SK-N-SH treated with all-trans-retinoic acid at 6 μM for 48 hours (cell line): Measurements from ENCODE around the gene RPS6KA2.

ENCODE experiments used
- ATAC-seq: fragments of 200-7000 bp; cut with Tn5 transposase; 3 replicates; pipeline ENCODE4 v1.9.1; 2020; ENCODE audit warnings: mild to moderate bottlenecking, moderate library complexity
- ARNTL ChIP-seq: fragments of 450-650 bp; formaldehyde crosslinking; IDR thresholded peaks from 2 replicates; pipeline ENCODE4 v1.5.0; 2020; ENCODE audit warnings: low read depth, mild to moderate bottlenecking, moderate library complexity, borderline replicate concordance
- BACH2 ChIP-seq: fragments of 250-450 bp; sonication (Bioruptor Pico); IDR thresholded peaks from 2 replicates; pipeline ENCODE4 v1.9.0; 2021; ENCODE audit warnings: mild to moderate bottlenecking, borderline replicate concordance
- CSDC2 ChIP-seq: fragments of 250-450 bp; sonication (Bioruptor Pico); IDR thresholded peaks from 2 replicates; pipeline ENCODE4 v1.5.0; 2020; ENCODE audit warnings: mild to moderate bottlenecking, moderate library complexity
- CSRNP3 ChIP-seq: fragments of 250-450 bp; sonication (Bioruptor Pico); IDR thresholded peaks from 2 replicates; pipeline ENCODE4 v1.5.1; 2021; ENCODE audit warnings: mild to moderate bottlenecking, moderate library complexity
- ESRRG ChIP-seq: fragments of 250-450 bp; sonication (Bioruptor Pico); IDR thresholded peaks from 2 replicates; pipeline ENCODE4 v1.6.1; 2021; ENCODE audit warnings: mild to moderate bottlenecking
- GLIS3 ChIP-seq: fragments of 250-450 bp; sonication (Bioruptor Pico); IDR thresholded peaks from 2 replicates; pipeline ENCODE4 v1.5.0; 2020; ENCODE audit warnings: mild to moderate bottlenecking, moderate library complexity
- ISL1 ChIP-seq: fragments of 250-450 bp; sonication (Bioruptor Pico); IDR thresholded peaks from 2 replicates; pipeline ENCODE4 v2.1.2; 2022; ENCODE audit warnings: mild to moderate bottlenecking, moderate library complexity
- OSR1 ChIP-seq: fragments of 250-450 bp; sonication (Bioruptor Pico); IDR thresholded peaks from 2 replicates; pipeline ENCODE4 v1.8.0; 2022; ENCODE audit warnings: moderate library complexity, mild to moderate bottlenecking, inconsistent platforms
- POU6F1 ChIP-seq: fragments of 250-450 bp; sonication (Bioruptor Pico); IDR thresholded peaks from 2 replicates; pipeline ENCODE4 v1.8.0; 2021; ENCODE audit warnings: low read depth, mild to moderate bottlenecking, moderate library complexity, borderline replicate concordance
- PPARA ChIP-seq: fragments of 250-450 bp; sonication (Bioruptor Pico); IDR thresholded peaks from 2 replicates; pipeline ENCODE4 v1.5.0; 2020; ENCODE audit warnings: mild to moderate bottlenecking, borderline replicate concordance
- RARB ChIP-seq: fragments of 250-450 bp; sonication (Bioruptor Pico); IDR thresholded peaks from 2 replicates; pipeline ENCODE4 v1.8.0; 2021; ENCODE audit warnings: mild to moderate bottlenecking, moderate library complexity
- SNAI2 ChIP-seq: fragments of 250-450 bp; sonication (Bioruptor Pico); IDR thresholded peaks from 2 replicates; pipeline ENCODE4 v1.5.0; 2020; ENCODE audit warnings: mild to moderate bottlenecking, moderate library complexity
- TCF4 ChIP-seq: fragments of 250-450 bp; sonication (Bioruptor Pico); IDR thresholded peaks from 2 replicates; pipeline ENCODE4 v1.8.0; 2021; ENCODE audit warnings: mild to moderate bottlenecking, moderate library complexity, borderline replicate concordance
- TOX ChIP-seq: fragments of 250-450 bp; sonication (Bioruptor Pico); IDR thresholded peaks from 2 replicates; pipeline ENCODE4 v1.8.0; 2021; ENCODE audit warnings: mild to moderate bottlenecking, moderate library complexity, borderline replicate concordance
- ZC3H10 ChIP-seq: fragments of 250-450 bp; sonication (Bioruptor Pico); IDR thresholded peaks from 2 replicates; pipeline ENCODE4 v1.5.1; 2021; ENCODE audit warnings: mild to moderate bottlenecking, moderate library complexity
- ZFP3 ChIP-seq: fragments of 250-450 bp; sonication (Bioruptor Pico); IDR thresholded peaks from 2 replicates; pipeline ENCODE4 v1.5.0; 2020; ENCODE audit warnings: mild to moderate bottlenecking, moderate library complexity
- ZFP30 ChIP-seq: fragments of 450-650 bp; formaldehyde crosslinking; IDR thresholded peaks from 2 replicates; pipeline ENCODE4 v1.5.0; 2022; ENCODE audit warnings: mild to moderate bottlenecking, moderate library complexity
- ZNF565 ChIP-seq: fragments of 450-650 bp; formaldehyde crosslinking; conservative IDR thresholded peaks from 2 replicates; pipeline ENCODE4 v1.5.0; 2020; ENCODE audit warnings: low read depth, mild to moderate bottlenecking, moderate library complexity
- ZNF8 ChIP-seq: fragments of 450-650 bp; formaldehyde crosslinking; IDR thresholded peaks from 2 replicates; pipeline ENCODE4 v1.5.0; 2020; ENCODE audit warnings: mild to moderate bottlenecking, moderate library complexity
- TF ChIP-seq, protein P1 (sequence below): fragments of 250-450 bp; sonication (Bioruptor Pico); IDR thresholded peaks from 2 replicates; pipeline ENCODE4 v1.5.0; 2020; ENCODE audit warnings: mild to moderate bottlenecking, moderate library complexity
- TF ChIP-seq, protein P2 (sequence below): fragments of 250-450 bp; sonication (Bioruptor Pico); IDR thresholded peaks from 2 replicates; pipeline ENCODE4 v1.5.1; 2020; ENCODE audit warnings: low read depth, mild to moderate bottlenecking, moderate library complexity

RPS6KA2 gene

DNA sequence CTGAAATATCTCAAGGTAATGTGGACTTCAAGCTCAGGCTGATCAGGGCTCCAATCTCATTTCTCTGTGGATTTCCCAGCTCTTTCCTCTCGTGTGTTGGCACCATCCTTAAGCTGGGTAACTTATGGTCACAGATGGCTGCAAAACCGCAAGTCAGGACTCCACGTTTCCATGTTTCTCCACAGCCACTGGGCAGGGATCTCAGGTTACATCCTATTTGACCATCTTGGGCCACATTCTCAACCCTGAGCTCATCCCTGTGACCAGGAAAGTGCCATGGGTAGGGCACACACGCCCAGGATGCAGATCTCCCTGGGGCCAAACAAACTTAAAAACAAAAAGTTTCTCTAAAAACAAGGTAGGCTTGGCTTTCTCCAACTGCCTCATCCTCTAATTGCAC lies 15.4 kb downstream of the RPS6KA2 start:
- no peak for TF ChIP-seq OSR1 (CRISPR knock-in tag)
- TF ChIP-seq ARNTL, result no peak
- no peak for TF ChIP-seq CSDC2 (CRISPR knock-in tag)
- ATAC-seq, result no peak

DNA sequence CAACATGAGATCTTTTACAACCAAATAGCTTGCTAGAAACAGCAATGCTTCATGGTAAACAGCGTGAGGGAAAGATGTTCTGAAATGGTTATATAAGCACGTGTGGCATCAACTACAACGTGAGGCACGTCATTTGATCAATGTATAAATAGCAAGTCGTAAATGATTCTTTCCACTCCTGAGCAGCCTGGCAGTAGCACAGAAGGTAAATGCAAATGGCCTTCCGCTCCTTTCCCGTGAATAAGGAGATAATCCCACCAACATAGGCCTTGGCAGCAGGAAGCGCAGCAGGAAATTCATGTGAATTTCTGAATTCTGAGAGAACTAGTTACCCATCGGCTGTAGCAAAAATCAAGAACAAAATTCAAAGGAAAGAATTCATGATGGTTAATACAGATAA lies 17.0 kb downstream of the RPS6KA2 start:
- no peak for ATAC-seq
- TF ChIP-seq TCF4 (CRISPR knock-in tag) (no peak), ZFP3 (CRISPR knock-in tag) (no peak), BACH2 (CRISPR knock-in tag) (no peak), CSRNP3 (CRISPR knock-in tag) (no peak), SNAI2 (CRISPR knock-in tag) (no peak), ZNF8 (no peak), OSR1 (CRISPR knock-in tag) (no peak), ESRRG (CRISPR knock-in tag) (no peak), TOX (CRISPR knock-in tag) (no peak), ZFP30 (CRISPR knock-in tag) (no peak), ARNTL (no peak)

DNA sequence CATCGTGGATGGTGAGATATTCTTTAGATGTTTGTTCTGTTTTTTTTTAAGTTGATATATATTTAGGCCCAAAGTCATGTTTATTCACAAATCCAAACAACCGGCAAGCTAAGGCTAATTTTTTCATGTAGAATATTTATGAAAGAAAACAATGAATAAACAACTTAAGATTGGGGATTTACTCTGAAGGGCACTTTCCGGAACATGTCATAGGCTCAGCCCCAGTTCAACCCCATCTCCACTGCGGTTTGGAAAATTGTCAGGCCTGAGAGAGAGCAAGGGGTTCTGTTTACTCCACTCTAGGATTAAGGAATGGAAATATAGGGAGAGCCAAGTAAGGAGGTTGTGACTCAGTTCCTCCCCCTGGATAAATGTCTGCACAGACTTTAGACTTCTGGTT lies 18.3 kb downstream of the RPS6KA2 start:
- TF ChIP-seq CSRNP3 (CRISPR knock-in tag) (no peak), ZC3H10 (CRISPR knock-in tag) (no peak), GLIS3 (no peak), ESRRG (CRISPR knock-in tag) (no peak), POU6F1 (CRISPR knock-in tag) (no peak), ZFP30 (CRISPR knock-in tag) (no peak), ISL1 (CRISPR knock-in tag) (no peak), TOX (CRISPR knock-in tag) (no peak), ZNF8 (no peak), SNAI2 (CRISPR knock-in tag) (no peak), TCF4 (CRISPR knock-in tag) (no peak), RARB (CRISPR knock-in tag) (no peak), ARNTL (no peak), CSDC2 (CRISPR knock-in tag) (no peak), ZNF565 (CRISPR knock-in tag) (no peak), PPARA (CRISPR knock-in tag) (no peak), ZFP3 (CRISPR knock-in tag) (no peak), OSR1 (CRISPR knock-in tag) (no peak)
- TF ChIP-seq, protein P1, sequence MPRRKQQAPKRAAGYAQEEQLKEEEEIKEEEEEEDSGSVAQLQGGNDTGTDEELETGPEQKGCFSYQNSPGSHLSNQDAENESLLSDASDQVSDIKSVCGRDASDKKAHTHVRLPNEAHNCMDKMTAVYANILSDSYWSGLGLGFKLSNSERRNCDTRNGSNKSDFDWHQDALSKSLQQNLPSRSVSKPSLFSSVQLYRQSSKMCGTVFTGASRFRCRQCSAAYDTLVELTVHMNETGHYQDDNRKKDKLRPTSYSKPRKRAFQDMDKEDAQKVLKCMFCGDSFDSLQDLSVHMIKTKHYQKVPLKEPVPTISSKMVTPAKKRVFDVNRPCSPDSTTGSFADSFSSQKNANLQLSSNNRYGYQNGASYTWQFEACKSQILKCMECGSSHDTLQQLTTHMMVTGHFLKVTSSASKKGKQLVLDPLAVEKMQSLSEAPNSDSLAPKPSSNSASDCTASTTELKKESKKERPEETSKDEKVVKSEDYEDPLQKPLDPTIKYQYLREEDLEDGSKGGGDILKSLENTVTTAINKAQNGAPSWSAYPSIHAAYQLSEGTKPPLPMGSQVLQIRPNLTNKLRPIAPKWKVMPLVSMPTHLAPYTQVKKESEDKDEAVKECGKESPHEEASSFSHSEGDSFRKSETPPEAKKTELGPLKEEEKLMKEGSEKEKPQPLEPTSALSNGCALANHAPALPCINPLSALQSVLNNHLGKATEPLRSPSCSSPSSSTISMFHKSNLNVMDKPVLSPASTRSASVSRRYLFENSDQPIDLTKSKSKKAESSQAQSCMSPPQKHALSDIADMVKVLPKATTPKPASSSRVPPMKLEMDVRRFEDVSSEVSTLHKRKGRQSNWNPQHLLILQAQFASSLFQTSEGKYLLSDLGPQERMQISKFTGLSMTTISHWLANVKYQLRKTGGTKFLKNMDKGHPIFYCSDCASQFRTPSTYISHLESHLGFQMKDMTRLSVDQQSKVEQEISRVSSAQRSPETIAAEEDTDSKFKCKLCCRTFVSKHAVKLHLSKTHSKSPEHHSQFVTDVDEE (CRISPR knock-in tag), result no peak
- TF ChIP-seq, protein P2, sequence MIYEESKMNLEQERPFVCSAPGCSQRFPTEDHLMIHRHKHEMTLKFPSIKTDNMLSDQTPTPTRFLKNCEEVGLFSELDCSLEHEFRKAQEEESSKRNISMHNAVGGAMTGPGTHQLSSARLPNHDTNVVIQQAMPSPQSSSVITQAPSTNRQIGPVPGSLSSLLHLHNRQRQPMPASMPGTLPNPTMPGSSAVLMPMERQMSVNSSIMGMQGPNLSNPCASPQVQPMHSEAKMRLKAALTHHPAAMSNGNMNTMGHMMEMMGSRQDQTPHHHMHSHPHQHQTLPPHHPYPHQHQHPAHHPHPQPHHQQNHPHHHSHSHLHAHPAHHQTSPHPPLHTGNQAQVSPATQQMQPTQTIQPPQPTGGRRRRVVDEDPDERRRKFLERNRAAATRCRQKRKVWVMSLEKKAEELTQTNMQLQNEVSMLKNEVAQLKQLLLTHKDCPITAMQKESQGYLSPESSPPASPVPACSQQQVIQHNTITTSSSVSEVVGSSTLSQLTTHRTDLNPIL (CRISPR knock-in tag), result no peak
- ATAC-seq, result no peak
